Esophagus squamous epithelium (tissue), 4 donors: ENCODE measurements around the gene JAM3.

ENCODE experiments used
- CTCF ChIP-seq, 6 experiments: fragments of 450-650 bp in 4 of 6; fragments of 200-600 bp in 2 of 6; sonication (generic) in 2 of 6; IDR thresholded peaks; one replicate each; pipeline ENCODE4 v1.5.1; 2016 to 2019; ENCODE audit warnings: antibody characterized with exemption in 6 of 6, mild to moderate bottlenecking in 4 of 6, moderate library complexity in 4 of 6
- POLR2A ChIP-seq, 4 donors: fragments of 450-650 bp; IDR thresholded peaks; one replicate each; pipeline ENCODE4 v1.6.1; 2017; ENCODE audit warnings: antibody characterized with exemption in 4 of 4, mild to moderate bottlenecking in 4 of 4, moderate library complexity in 3 of 4

DNA sequence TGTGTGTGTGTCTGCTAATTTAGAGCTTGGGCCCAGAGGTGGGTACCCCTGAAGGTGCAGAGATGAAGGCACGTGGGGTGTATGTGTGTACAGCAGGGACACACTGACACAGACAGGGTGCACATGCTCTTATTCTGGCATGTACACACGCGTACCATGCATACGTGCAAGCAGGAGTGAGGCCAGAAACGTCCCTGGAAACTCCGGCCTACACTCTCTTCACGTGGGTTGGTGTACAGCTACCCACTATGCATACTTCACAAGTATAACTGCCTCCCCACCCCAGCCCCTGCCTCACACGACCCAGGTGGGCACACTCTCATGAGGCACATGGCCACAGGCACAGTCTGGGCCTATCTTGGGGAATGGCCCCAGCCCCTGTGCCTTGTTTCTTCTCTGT, 27.5 kb upstream of the JAM3 start:
- TF ChIP-seq CTCF (IDR thresholded peaks at IDR 0.05) (no peak), POLR2A (IDR thresholded peaks at IDR 0.05) (no peak)
